Natural killer cell treated with Interleukin-12 subunit alpha and Interleukin-12 subunit beta and Interleukin-15 and Interleukin-18, amount 100 ng/mL, for 72 hours (primary cell): Measurements from ENCODE around the gene AGBL4. TPM values are rescaled to one million over a fixed set of nuclear protein-coding genes. Genes with fewer than 3 reads are reported as not detected.
"Not testable (repeated sequence)": the region's sequence is repeated elsewhere in the genome, so short reads cannot be mapped to it uniquely, and the experiment has no call there.

Source experiments
- ATAC-seq, 2 donors: fragments of 150-1000 bp; cut with Tn5 transposase in 1 of 2; sonication (Bioruptor Pico), chemical (Tn5 transposase) in 1 of 2; 2 replicates each; pipeline ENCODE4 v1.10.0; 2021
- DNase-seq: peaks from one replicate; pipeline ENCODE4 v3.0.0; 2022; ENCODE audit warnings: low spot score
- H3K27ac Mint-ChIP-seq, 2 donors: 1 replicate in 1 of 2; 2 replicates in 1 of 2; pipeline ENCODE4 v1.8.0; 2022; ENCODE audit warnings: mixed read lengths in 2 of 2, mild to moderate bottlenecking in 1 of 2, moderate library complexity in 1 of 2
- H3K27me3 Mint-ChIP-seq, 2 donors: 1 replicate in 1 of 2; 2 replicates in 1 of 2; pipeline ENCODE4 v1.8.0; 2022; ENCODE audit warnings: mixed read lengths in 2 of 2
- H3K36me3 Mint-ChIP-seq: one replicate; pipeline ENCODE4 v1.8.0; 2022; ENCODE audit warnings: mixed read lengths
- H3K4me1 Mint-ChIP-seq, 2 donors: 1 replicate in 1 of 2; 2 replicates in 1 of 2; pipeline ENCODE4 v1.8.0; 2022; ENCODE audit warnings: low read depth in 2 of 2, mixed read lengths in 2 of 2, mild to moderate bottlenecking in 1 of 2
- H3K4me3 Mint-ChIP-seq: one replicate; pipeline ENCODE4 v1.8.0; 2022; ENCODE audit warnings: mixed read lengths
- H3K9me3 Mint-ChIP-seq: 2 replicates; pipeline ENCODE4 v1.8.0; 2022; ENCODE audit warnings: mixed read lengths
- total RNA-seq, 2 donors: library from RNA; stranded (reverse); gene quantifications; one replicate each; pipeline ENCODE4 v1.2.3, GENCODE V29; 2022

AGBL4 gene
- total RNA-seq, 2 donors from 2014 or later: 0.19 TPM; not detected in 1

DNA sequence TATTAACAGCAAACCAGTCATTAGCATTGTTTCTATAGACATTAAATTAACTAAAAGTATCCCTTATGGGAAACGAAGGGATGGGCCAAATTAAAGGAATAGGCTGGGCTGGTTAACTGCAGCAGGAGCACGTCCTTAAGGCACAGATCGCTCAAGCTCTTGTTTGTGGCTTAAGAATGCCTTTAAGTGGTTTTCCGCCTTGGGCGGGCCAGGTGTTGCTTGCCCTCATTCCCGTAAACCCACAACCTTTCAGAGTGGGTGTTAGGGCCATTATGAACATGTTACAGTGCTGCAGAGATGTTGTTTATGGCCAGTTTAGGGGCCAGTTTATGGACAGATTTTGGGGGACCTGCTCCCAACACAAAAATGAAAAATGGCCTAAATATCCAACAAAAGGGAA is 1503.9 kb downstream of the AGBL4 start:
- not testable (repeated sequence) for DNase-seq, H3K27ac Mint-ChIP-seq, H3K9me3 Mint-ChIP-seq, ATAC-seq, H3K4me3 Mint-ChIP-seq, H3K4me1 Mint-ChIP-seq, H3K36me3 Mint-ChIP-seq
- peaks cover 18 to 31% of the 10 kb centered on the region in 2 donors for H3K27me3 Mint-ChIP-seq

DNA sequence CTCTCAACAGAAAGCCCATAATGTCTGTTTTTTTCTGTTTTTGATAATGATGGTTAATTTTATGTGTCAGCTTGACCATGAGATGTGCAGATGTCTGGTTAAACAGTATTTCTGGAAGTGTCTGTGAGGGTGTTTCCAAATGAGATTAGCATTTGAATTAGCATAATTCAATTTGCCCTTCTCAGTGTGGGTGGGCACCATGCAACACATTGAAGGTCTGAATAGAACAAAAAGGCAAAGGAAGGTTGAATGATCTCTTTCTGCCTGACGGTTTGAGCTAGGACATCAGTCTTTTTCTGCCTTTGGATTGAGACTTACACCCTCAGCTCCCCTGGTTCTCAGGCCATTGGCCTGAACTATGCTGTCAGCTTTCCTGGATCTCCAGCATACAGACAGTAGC is 1516.9 kb downstream of the AGBL4 start:
- ATAC-seq (no peak), DNase-seq (no peak)
- no peak overlapping the region for H3K4me3 Mint-ChIP-seq
- H3K27me3 Mint-ChIP-seq: peaks cover 12 to 31% of the 10 kb centered on the region in 2 donors
- no peaks in the 10 kb centered on the region for H3K36me3 Mint-ChIP-seq
- H3K4me1 Mint-ChIP-seq: no peaks in the 10 kb centered on the region
- no peaks in the 10 kb centered on the region for H3K9me3 Mint-ChIP-seq
- no peak overlapping the region for H3K27ac Mint-ChIP-seq

DNA sequence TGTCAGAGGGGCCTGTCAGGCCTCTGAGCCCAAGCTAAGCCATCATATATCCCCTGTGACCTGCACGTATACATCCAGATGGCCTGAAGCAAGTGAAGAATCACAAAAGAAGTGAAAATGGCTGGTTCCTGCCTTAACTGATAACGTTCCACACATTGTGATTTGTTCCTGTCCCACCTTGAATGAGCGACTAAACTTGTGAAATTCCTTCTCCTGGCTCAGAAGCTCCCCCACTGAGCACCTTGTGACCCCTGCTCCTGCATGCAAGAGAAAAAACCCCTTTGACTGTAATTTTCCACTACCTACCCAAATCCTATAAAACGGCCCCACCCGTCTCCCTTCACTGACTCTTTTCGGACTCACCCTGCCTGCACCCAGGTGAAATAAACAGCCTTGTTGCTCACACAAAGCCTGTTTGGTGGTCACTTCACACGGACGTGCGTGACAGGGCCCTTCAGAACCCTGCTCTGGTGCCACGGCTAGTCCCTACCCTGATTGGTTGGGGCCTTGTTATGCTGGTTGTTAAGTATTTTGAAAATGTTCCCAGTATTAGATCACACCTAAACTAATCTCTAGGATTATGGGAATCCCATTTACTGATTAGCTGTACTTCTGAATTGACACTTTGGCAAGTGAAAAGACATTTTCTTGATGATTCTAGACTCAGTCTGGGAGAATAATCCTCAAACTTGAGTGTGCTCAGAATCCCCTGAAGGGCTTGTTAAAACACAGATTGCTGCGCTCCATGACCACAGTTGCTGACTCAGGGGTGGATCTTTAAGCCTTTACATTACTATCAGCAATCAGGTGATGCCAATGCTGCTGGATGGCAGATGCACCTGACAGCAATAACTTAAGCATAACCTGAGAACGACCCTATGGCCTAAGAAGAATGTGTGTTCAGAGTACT is 1523.0 kb downstream of the AGBL4 start:
- peaks cover 0 to 5% of the 10 kb centered on the region in 2 donors for H3K4me1 Mint-ChIP-seq
- H3K27me3 Mint-ChIP-seq: peaks cover 0 to 8% of the 10 kb centered on the region in 2 donors
- H3K27ac Mint-ChIP-seq: no peak overlapping the region
- no peaks in the 10 kb centered on the region for H3K36me3 Mint-ChIP-seq
- H3K4me3 Mint-ChIP-seq: no peak overlapping the region
- H3K9me3 Mint-ChIP-seq: no peaks in the 10 kb centered on the region
- no peak for DNase-seq
- ATAC-seq: peak in 1 of 2 donors; percentile 18

DNA sequence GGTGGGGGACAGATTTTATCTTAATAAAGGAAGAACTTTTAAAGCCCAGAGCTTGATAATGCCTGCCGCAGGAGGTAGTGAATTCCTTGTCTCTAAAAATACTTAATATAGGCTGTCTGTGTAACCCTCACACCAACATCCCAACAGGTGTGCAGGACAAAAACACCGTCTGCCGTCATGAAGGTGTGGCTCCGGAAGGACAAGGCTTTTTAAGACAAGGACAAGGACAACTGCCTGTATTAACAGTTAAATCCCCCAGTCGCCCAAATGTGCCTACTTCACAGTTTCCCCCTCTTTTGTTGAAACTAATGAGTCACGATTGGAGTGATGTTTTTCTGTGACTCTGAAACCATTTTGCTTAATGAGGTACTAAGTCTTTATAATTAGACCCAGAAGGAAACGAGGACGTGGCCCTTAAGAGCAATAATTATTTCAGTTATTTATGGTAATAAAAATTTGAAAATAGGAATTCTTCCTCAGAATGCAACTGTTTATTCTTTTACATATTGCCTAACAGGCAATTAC is 1524.5 kb downstream of the AGBL4 start:
- ATAC-seq: no peak
- DNase-seq: no peak
- peaks cover 0 to 6% of the 10 kb centered on the region in 2 donors for H3K27me3 Mint-ChIP-seq
- no peaks in the 10 kb centered on the region for H3K9me3 Mint-ChIP-seq
- peaks cover 0 to 5% of the 10 kb centered on the region in 2 donors for H3K4me1 Mint-ChIP-seq
- no peaks in the 10 kb centered on the region for H3K36me3 Mint-ChIP-seq
- H3K27ac Mint-ChIP-seq: no peak overlapping the region
- H3K4me3 Mint-ChIP-seq: no peak overlapping the region

DNA sequence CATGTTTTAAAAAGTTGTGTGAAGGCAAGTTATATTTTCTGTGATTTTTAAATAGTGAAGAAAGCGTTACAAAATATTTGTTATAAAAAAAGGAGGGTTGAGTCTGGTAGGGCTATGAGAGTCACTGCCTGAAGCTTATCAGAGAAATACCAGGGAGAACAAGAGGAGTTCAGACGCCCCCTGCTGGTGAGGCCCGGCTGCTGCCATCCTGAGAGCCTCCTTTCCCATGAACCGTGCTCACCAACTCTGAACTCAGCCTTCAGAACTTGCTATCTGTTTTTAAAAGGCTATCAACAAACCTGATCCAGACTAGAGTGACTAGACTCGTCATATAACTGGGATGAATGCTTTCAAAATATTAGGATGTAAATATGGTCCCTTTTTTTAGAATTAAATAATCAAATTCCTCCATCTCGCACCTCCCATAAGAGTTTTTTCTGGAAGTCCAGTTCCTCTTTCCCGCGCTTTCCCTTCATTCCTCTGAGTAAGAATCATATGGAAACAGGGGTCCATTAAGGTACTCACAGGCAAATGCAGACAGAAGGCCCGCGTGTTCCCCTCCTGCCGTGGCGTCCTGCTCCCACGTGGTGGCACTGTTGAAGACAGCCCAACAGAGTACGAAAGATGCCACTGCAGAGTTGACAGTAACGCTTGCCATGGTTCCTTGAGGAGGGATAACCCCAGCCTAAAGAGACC is 1525.5 kb downstream of the AGBL4 start:
- DNase-seq: peak; percentile 69
- no peaks in the 10 kb centered on the region for H3K36me3 Mint-ChIP-seq
- no peak overlapping the region for H3K27ac Mint-ChIP-seq
- peaks cover 0 to 5% of the 10 kb centered on the region in 2 donors for H3K27me3 Mint-ChIP-seq
- no peaks in the 10 kb centered on the region for H3K9me3 Mint-ChIP-seq
- H3K4me1 Mint-ChIP-seq: peaks cover 0 to 5% of the 10 kb centered on the region in 2 donors
- ATAC-seq: peak; percentile 69 to 71
- H3K4me3 Mint-ChIP-seq: no peak overlapping the region

DNA sequence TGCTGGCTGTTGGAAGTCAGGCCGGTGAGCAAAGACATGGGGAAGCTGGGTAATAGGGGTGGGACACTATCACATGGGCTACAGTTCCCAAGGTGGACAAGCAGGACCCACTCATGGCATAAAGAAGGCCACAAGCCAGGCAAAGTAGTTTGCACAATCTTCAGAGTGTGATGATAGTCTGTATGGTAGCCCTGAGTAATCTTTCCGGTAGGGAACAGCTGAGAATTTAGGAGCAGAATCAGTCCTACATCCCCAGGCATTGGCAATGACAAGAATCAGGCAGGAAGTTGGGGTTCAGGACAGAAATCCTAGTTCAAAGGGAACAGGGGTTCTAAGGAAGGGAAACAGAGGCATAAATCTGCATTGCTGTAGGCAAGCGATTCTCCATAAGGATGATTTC is 1527.8 kb downstream of the AGBL4 start:
- ATAC-seq (no peak), DNase-seq (no peak)
- Mint-ChIP-seq H3K4me3 (no peak overlapping the region), H3K9me3 (no peaks in the 10 kb centered on the region), H3K27me3 (peaks cover 11 to 14% of the 10 kb centered on the region in 2 donors), H3K4me1 (peaks cover 0 to 5% of the 10 kb centered on the region in 2 donors), H3K27ac (no peak overlapping the region), H3K36me3 (no peaks in the 10 kb centered on the region)

DNA sequence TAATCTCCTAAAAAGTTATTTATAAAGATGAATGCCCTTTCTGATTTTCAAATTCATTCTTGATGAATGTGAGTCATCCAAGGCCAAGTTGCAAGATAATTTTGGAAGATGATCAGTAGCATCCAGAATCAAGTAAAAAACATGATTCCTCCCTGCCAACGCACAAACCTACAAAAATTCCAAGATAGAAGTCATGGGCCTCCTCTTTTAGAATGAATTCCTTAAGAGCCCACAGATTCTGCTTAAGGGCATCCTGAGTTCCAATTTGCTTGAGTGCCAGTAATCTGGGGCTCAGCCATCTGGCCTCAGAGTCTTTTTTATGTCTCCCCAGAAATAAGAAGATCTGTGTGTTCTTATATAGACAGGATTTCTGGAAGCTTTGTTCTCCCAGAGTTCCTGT is 1528.6 kb downstream of the AGBL4 start:
- Mint-ChIP-seq H3K4me3 (no peak overlapping the region), H3K27me3 (peaks cover 15 to 22% of the 10 kb centered on the region in 2 donors), H3K27ac (no peak overlapping the region), H3K9me3 (no peaks in the 10 kb centered on the region), H3K36me3 (no peaks in the 10 kb centered on the region), H3K4me1 (peaks cover 0 to 5% of the 10 kb centered on the region in 2 donors)
- ATAC-seq (no peak), DNase-seq (no peak)

DNA sequence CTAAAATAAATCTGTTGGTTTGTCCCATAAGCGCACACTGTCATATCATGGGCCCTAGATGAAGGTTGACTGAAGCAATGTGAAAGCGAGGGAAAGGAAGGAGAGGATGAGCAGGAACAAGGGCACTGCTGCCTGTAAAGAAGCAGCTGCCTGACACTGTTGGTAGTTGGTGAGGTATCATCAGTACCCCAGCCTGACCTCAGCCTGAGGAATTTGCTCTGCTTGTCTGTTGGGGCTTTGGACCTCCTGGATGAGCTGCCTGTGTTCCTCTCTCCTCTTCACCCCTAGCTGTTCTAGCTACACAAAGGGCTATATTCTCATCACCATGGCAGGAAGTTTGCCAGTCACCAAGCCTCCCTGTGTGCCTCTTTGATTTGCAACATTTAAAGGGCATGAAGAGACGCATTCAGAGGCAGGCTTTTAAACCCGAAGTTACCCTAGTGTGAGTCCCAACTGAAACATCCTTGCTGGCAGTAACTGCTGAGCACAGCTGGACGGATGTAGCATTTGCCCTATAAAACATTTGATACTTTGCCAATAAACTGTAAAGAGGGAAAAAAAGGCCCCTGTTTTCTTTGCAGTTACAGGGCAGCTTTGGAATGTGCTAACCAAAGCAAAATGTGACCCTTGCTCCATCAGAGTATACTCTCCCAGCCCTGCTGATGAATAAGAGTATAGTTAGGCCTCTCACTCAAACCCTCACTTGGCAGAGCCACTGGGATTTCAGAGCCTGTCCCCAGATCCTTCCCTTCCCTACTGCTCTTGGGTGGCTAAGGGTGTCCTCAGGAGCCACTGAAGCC is 1529.6 kb downstream of the AGBL4 start:
- no peak overlapping the region for H3K4me3 Mint-ChIP-seq
- no peak for ATAC-seq
- H3K9me3 Mint-ChIP-seq: no peaks in the 10 kb centered on the region
- peaks cover 15 to 23% of the 10 kb centered on the region in 2 donors for H3K27me3 Mint-ChIP-seq
- no peak overlapping the region for H3K27ac Mint-ChIP-seq
- no peak for DNase-seq
- H3K4me1 Mint-ChIP-seq: peaks cover 0 to 5% of the 10 kb centered on the region in 2 donors
- no peaks in the 10 kb centered on the region for H3K36me3 Mint-ChIP-seq

DNA sequence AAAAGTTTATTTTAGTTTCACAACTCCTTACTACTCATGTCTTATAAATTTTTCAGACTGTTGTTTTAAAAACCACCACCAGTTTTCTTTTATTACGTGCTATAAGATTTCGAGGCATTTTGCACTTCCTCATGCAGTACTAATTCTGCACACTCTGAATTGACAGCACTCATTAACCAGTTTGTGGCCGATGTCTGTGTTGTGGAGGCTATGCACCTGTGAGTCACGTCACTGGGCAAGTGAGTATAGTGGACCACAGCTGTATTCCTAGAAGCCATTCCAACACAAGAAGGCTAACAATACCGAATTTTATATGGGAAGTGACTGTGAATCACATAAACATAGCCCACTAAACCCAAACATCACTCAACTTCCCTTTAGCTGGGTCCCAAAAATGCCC is 1530.7 kb downstream of the AGBL4 start:
- Mint-ChIP-seq H3K36me3 (no peaks in the 10 kb centered on the region), H3K4me1 (peaks cover 0 to under 1% of the 10 kb centered on the region in 2 donors), H3K27ac (no peak overlapping the region), H3K4me3 (no peak overlapping the region), H3K9me3 (no peaks in the 10 kb centered on the region), H3K27me3 (peaks cover 13 to 29% of the 10 kb centered on the region in 2 donors)
- ATAC-seq (no peak), DNase-seq (no peak)

DNA sequence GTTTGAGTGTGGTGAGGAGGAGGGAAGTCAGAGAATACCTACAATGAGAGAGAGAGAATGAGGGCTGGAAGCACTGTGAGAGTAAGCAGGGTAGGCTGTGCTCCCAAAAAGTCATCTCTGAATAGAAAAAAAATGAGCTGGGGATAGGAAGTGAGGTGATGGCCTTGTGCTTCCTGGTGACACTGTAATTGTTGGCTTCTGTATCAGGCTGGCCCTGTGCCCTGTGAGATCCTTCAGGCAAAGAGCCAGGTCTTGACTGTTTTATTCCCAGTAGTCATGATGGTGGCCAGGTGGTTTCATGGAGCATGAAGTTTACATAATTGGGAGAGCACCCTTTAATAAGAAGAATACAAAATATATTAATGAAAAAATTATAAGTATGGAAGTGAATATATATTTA is 1531.4 kb downstream of the AGBL4 start:
- Mint-ChIP-seq H3K4me3 (no peak overlapping the region), H3K27me3 (peaks cover 13 to 29% of the 10 kb centered on the region in 2 donors), H3K4me1 (no peaks in the 10 kb centered on the region), H3K27ac (no peak overlapping the region), H3K9me3 (no peaks in the 10 kb centered on the region), H3K36me3 (no peaks in the 10 kb centered on the region)
- ATAC-seq: no peak
- no peak for DNase-seq

DNA sequence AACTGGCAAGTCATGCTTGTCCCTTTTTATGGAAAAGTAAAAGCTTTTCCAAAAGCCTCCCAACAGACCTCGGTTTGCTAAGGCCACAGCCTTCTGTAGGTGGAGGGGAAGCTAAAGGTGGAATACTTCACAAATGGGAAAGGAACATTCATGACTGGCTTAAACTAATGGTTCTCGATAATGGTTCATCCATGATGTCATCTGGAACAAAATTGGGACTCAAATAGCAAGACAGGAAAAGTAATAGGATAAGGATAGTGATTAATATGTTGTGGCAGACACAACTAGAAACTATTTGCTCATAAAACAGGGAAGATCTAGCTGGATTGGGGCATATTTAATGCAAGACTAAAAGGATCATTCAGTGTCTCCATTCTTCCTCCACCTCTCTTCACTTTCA is 1535.0 kb downstream of the AGBL4 start:
- Mint-ChIP-seq H3K27ac (no peak overlapping the region), H3K4me3 (no peak overlapping the region), H3K36me3 (no peaks in the 10 kb centered on the region), H3K9me3 (no peaks in the 10 kb centered on the region), H3K27me3 (peaks cover 13 to 29% of the 10 kb centered on the region in 2 donors), H3K4me1 (no peaks in the 10 kb centered on the region)
- ATAC-seq: no peak
- DNase-seq: no peak
